ENCODE measurements around the gene KDM3A.

- TF ChIP-seq, protein P1, sequence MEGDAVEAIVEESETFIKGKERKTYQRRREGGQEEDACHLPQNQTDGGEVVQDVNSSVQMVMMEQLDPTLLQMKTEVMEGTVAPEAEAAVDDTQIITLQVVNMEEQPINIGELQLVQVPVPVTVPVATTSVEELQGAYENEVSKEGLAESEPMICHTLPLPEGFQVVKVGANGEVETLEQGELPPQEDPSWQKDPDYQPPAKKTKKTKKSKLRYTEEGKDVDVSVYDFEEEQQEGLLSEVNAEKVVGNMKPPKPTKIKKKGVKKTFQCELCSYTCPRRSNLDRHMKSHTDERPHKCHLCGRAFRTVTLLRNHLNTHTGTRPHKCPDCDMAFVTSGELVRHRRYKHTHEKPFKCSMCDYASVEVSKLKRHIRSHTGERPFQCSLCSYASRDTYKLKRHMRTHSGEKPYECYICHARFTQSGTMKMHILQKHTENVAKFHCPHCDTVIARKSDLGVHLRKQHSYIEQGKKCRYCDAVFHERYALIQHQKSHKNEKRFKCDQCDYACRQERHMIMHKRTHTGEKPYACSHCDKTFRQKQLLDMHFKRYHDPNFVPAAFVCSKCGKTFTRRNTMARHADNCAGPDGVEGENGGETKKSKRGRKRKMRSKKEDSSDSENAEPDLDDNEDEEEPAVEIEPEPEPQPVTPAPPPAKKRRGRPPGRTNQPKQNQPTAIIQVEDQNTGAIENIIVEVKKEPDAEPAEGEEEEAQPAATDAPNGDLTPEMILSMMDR (IDR thresholded peaks at IDR 0.05) = no peak
- TF ChIP-seq POLR2A (IDR thresholded peaks at IDR 0.05) = peak; percentile 93 to 96
- no peak for TF ChIP-seq EP300 (IDR thresholded peaks at IDR 0.05)
- TF ChIP-seq POLR2AphosphoS5 (IDR thresholded peaks at IDR 0.05) = no peak
Measured at GRCh38 chr2:86441392-86441881, 266 bp downstream of the KDM3A start.
